GM21529 (cell line): ENCODE results near the gene SFTPB.
"Not testable (repeated sequence)": the region's sequence is repeated elsewhere in the genome, so short reads cannot be mapped to it uniquely, and the experiment has no call there.

Experiments
- ATAC-seq: cut with Tn5 transposase; IDR thresholded peaks from one replicate; pipeline ENCODE4 v1.9.1; 2021; ENCODE audit not compliant: unreplicated experiment

The SFTPB gene

DNA sequence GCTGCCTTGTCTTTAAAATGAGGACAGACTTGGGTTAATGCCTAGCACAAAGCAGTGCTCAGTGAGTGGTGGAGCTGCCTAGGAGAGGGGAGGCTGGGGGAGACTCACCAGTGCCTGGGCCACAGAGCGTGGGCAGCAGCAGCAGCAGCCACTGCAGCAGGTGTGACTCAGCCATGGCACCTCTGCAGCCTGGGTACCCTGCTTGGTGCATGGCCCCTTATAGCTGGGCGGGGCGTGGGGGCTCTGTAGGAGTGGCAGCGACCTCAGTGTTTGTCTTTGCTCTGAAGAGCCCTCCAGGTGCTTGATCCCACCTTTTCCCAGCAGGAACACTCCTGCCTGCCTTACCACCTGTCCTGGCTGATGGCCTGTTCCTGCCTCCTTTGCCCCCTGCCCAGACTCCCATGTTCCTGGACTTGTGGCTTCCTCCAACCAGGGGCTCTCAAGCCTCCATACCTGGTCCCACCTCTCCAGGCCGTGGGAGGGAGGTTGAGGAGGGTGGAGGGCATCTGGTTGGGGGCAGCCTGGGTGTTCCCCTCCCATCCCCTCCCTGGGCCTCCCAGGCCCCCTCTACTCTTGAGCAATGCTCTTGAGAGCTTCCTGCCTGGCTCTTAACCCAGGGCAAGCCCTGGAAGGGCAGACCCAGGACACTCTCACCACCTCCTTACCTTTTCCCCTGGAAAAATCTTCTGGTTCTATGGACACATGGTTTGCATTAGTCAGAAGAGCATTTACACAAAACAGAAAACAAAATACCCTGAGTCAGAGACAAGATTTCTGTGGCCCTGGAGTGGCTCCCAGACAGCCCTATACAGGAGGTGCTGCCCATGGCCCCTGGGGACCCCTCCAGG, at the start of gene SFTPB:
Gene SFTPB (minus strand): TSS at position 191 of the 848 bp plus-strand sequence. CDS start 16 bp downstream, at position 175.
- ATAC-seq: no peak

- no peak for ATAC-seq
Observed at GRCh38 chr2:85717308-85718008, 49.5 kb upstream of the SFTPB start.

DNA sequence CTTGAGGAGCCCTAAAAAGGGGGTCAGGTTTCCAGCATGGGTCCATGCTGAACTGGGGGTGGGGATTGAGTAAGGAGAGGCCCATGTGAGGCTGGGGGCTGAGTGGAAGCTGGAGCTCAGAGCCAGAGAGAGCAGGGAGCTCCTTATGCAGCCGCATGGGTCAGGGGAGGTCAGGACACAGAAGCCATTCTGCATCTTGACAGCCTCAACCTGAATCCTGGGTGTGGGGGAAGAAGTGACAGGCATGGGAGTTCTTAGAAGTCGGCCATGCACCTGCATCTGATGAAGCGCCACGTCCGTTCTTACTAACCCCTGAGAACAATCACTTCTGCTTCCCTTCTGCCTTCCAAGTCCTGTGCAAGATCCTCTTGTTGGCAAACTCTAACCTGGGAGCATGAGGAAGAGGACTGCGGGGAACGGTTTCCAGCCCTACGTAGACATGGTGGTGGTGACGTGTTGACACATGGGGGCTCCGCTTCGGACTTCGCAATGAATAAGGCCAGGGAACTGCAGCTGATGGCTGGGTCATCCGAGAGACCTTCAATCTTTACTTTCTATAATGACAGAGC, 48.4 kb upstream of the SFTPB start:
- ATAC-seq: no peak

DNA sequence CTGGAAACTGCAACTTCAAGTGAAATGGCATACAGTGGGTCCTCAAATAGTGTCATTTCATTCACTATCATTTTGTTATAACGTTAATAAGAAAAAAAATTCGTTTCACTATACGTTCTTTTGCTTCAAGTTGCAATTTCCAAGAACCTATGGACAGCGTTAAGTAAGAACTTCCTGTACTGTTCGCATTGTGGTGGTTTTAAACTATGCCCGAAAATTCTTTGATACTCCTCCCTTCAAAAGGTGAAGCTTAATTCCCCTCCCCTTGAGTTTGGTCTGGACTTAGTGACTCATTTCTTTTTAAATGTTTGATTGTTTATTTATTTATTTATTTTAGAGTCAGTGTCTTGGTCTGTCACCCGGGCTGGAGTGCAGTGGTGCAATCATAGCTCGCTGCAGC, 46.8 kb upstream of the SFTPB start:
- ATAC-seq: no peak

DNA sequence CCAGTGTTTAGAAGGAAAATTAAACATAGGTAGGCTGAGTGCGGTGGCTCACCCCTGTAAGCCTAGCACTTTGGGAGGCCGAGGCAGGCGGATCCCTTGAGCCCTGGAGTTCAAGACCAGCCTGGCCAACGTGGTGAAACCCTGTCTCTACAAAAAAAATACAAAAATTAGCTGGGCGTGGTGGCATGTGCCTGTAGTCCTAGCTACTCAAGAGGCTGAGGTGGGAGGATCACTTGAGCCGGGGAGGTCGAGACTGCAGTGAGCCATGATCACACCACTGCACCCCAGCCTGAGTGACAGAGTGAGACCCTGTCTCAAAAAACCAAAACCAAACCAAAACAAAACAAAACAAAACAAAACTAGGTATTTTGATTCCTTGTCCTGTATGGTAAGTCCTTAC, 46.4 kb upstream of the SFTPB start:
- ATAC-seq: not testable (repeated sequence)

DNA sequence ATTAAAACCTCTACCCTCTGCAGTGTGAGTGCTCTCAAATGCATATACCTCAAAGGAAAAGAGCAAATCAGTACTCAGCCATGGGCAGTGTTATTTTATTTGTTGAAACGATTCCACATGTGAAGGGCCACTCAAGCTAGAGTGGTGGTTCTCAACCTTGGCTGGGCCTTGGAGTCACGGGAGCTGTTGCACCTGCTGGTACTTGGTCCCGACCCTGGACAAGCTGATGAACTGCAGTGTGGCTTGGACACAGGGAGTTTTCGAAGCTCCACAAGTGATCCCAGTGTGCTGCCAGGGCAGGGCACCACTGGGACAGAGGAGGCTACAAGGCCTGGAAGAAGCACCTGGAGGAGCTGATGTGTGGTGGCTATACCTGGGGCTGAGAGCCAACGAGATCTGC, 45.8 kb upstream of the SFTPB start:
- ATAC-seq: no peak

DNA sequence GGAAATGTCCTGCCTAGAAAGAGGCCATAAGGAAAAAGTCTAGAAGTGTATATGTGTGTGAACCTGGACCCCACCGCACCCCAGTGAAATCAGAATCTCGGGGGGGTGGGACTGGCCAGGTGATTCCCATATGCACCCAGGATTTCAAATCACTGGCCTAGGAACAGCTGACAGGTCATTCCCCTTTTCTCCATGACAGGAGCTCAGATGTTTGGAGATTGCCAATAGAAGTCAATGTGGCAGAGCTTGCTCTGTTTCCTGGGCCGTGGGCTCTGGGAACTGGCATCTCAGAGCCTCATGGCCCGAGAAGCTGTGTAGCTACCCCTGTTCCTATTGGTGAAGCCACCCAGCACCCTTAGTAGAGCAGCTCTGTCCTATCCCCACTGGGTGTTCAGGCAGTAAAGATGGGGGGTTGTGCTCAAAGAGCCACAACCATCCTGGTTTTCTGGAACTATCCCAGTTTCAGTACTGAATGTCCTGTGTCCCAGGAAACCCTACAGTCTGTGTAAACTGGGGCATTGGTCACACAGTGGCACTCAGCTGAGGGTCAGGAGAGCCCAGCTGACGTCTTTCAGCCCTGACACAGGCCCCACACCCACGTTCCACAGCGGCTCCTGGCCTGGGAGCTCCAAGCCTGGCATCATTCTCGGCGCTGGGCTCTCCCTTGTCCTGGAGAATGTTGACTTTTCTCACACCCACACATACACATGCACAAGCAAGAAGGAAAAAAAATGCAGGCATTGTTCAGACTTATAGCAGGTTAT, 45.0 kb upstream of the SFTPB start:
- ATAC-seq: no peak

GRCh38 chr2:85712336-85712735, 44.3 kb upstream of the SFTPB start:
- ATAC-seq: no peak

- no peak for ATAC-seq
Observed at GRCh38 chr2:85711578-85712060, 43.6 kb upstream of the SFTPB start.

- ATAC-seq: no peak
Observed at GRCh38 chr2:85710687-85711577, 42.9 kb upstream of the SFTPB start.

GRCh38 chr2:85709401-85709811, 41.4 kb upstream of the SFTPB start:
- ATAC-seq: no peak

GRCh38 chr2:85708641-85709040, 40.6 kb upstream of the SFTPB start:
- ATAC-seq: no peak

GRCh38 chr2:85707304-85707703, 39.3 kb upstream of the SFTPB start:
- ATAC-seq: peak; percentile 70

- no peak for ATAC-seq
Observed at GRCh38 chr2:85706599-85707296, 38.7 kb upstream of the SFTPB start.

GRCh38 chr2:85706063-85706462, 38.1 kb upstream of the SFTPB start:
- no peak for ATAC-seq

DNA sequence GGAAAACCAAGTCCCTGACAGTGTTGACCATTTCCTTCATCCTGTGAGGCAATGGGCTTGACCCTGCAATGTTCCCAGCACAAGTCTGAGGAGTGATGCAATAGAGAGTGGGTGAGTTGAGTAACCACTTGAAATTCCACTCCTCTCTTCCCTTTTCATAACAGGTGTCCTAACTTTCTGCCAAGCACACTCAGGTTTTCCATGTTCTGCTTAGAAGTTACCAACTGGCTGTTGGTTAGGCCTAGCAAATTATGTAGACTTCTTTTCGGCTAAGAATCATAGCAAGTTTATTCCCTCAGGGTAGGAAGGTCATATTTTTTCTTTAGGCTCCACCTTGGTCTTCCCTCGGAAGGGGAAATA, 37.7 kb upstream of the SFTPB start:
- ATAC-seq: peak; percentile 18

GRCh38 chr2:85704800-85705679, 37.0 kb upstream of the SFTPB start:
- ATAC-seq: peak; percentile 64

- ATAC-seq: no peak
Observed at GRCh38 chr2:85704038-85704437, 36.0 kb upstream of the SFTPB start.

DNA sequence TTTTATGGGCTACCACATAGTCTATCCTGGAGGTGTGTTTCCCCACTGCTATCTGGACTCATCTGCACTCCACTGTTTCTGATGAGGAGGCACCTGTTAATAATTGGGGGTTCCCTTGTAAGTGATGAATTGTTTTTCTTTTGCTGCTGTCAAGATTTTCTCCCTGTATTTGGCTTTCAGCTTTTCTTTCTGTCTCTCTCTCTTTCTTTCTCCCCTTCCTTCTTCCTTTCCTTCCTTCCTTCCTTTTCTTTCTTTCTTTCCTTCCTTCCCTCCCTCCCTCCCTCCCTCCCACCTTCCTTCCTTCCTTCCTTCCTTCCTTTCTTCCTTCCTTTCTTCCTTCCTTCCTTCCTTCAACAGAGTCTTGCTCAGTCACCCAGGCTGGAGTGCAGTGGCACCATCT, 35.3 kb upstream of the SFTPB start:
- no peak for ATAC-seq
